Stimulated activated CD8-positive, alpha-beta memory T cell treated with anti-CD3 and anti-CD28 coated beads, Interleukin-7, amount 100 ng/mL, for 48 hours (primary cell): ENCODE measurements around the gene SOS1.
"Not testable (repeated sequence)": the region's sequence is repeated elsewhere in the genome, so short reads cannot be mapped to it uniquely, and the experiment has no call there.

Source experiments
- DNase-seq, 2 donors: peaks; one replicate each; pipeline ENCODE4 v3.0.0-alpha.2; 2020; ENCODE audit warnings: low read depth in 1 of 2; ENCODE audit errors: extremely low read depth in 1 of 2

The SOS1 gene

DNA sequence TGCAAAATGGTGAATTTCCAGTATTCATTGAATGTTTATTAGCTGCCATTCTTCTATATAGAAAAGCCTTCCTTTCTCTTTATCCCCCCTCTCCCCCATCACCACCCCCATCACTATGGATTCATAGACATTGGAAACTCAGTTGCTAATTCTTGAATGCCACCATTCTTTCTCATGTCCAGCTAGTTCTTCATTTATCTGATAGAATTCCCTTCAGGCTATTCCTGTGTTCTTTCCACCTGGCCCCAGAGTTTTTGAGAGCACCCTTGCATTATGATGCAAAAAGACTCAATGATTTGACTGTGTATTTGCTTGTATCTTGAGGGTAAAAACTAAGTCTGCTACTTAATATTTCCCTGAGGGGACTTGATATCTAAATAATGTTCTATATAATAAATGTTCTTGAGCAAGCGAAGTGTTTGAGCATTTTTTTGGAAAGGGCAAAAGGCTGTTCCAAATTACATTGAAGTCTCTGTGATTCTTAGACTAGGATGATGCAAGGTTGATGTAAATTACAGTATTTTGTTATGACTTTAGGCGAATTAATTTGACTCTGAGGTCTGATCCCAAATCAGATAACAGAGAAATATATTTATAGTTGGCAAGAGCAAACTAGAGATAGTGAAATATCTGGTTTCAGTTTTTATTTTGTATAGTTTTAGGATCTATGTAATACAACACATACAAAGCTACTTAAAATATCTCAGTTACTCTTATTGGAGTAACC lies 18.8 kb upstream of the SOS1 start:
- no peak for DNase-seq

DNA sequence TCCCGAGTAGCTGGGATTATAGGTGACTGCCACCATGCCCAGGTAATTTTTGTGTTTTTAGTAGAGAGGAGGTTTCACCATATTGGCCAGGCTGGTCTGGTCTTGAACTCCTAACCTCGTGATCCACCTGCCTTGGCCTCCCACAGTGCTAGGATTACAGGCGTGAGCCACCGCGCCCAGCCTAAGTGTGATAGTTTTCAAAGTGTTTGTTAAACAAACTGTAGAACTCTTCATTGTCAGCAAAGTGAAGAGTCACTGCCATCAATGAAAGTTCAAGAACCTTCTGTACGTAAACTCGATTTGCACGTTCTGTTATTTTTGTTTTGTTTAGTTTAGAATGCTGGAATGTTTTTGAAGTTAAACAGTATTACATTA lies 18.0 kb upstream of the SOS1 start:
- DNase-seq, result no peak

DNA sequence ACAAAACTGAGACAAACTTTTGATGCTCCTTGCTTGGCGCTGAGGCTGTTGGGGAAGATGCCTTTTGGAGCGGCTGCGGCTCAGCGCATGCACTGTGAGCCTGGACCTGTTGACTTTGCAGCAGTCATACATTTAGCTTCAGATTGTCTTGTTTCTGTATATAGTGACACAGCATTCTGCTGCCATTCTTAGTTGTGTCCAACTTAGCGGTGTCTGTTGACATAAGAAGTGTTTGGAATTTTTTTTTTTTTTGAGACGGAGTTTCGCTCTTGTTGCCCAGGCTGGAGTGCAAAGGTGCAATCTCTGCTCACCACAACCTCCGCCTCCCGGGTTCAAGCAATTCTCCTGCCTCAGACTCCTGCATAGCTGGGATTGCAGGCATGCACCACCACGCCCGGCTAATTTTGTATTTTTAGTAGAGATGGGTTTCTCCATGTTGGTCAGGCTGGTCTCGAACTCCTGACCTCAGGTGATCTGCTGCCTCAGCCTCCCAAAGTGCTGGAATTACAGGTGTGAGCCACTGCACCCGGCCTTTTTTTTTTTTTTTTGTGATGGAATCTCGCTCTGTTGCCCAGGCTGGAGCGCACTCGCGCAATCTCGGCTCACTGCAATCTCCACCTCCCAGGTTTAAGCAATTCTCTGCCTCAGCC lies 17.5 kb upstream of the SOS1 start:
- DNase-seq, result not testable (repeated sequence)

DNA sequence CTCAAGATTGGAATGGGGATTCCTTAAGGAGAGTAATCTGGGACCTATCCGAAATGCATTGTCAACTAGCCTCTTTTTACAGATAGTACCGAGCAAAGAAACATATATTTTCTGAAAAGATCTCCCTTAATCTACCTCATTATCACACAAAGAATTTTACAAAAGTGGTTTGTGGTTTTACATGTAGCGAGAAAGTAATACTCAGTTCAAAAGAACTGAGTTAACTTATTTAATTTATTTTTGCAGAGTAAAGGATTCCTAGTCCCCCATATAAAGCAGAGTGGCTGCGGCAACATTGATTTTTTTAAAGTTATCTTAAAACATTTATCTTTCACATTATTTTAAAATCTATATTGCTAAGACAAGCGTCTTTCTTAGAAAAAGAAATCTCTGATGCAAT lies 15.9 kb upstream of the SOS1 start:
- DNase-seq, result no peak

DNA sequence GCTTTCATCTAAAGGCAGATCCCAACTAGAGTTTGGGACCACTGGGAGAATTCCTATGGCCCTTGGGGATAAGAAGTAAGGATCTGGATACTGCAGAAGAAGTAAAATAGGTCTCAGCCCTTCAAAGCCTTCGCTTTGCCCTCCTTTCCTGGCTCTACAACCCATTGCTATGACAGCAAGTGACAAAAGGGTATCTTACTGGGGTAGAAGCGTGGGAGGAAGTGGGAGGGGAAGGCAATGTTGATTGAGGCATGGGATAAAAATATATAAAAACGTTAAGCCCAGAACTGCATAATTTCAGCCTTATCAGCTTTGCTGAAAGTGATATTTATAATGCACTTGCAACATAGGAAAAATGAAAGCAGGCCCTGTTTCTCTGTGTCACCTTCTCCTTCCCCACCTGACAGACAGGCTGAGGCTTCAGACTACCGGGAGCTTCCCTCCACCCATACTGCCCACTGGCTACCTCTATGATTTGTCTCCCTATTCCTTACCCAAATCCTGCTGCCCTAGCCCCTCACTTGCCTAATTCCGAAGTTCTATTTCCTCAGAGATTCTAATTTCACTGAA lies 14.9 kb upstream of the SOS1 start:
- no peak for DNase-seq

DNA sequence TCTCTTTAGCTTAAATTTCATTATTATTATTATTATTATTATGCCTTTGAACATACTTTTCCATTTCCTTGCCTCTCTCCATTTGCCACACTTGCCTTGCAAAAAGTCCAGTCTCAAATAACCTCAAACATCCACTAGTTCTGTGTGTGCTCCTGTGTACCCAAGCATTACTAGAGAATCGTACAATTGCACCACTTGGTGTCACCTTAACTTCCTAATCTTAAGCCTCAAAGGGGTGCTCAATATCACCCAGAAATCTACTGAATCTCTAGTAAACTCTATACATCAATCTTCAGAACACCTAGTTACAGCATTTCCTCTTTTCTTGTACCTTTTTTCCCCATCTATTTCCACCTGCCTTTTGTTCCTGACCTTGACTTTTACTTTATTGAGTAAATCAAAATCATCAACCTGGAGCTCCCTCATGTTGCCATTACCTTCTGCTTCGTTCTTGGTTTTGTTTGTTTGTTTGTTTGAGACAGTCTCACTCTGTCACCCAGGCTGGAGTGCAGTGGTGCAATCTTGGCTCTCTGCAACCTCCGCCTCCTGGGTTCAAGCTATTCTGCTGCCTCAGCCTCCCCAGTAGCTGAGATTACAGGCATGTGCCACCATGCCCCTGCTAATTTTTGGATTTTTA lies 12.5 kb upstream of the SOS1 start:
- DNase-seq, result no peak

DNA sequence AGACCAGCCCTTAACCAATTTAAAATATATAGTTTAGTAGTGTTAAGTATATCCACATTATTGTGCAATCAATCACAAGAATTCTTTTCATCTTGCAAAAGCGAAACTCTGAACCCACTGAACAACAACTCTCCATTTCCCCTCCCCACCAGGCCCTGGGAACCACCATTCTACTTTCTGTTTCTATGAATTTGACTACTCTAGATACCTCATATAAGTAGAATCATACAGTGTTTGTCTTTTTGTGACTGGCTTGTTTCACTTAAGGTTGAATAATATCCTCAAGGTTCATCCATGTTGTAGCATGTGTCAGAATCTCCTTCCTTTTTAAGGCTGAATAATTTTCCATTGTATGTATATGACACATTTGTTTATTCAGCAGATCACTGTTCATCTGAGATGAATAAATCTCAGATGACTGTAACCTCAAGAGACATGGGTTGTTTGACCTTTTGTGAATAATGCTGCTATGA lies 8.1 kb upstream of the SOS1 start:
- peak in 1 of 2 donors; percentile 65 for DNase-seq

DNA sequence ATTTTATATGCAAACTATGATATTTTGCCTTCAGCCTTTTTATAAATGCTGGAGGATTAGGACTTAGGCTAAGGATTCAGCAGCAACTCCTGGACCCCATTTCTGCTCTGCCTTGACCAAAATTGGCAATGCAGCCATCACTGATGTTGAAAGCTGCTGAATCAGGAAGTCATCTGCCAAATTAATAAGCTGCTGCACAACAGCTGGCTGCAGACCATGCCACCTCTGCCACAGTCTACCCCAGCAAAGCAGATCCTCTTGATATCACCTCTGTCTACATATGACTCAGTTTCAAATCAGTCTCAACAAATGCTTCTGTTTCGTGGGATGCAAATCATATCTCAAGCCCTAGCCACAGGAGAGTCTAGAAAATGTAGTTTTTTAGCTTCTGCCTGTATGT lies 7.1 kb upstream of the SOS1 start:
- peak in 1 of 2 donors; percentile 66 for DNase-seq

DNA sequence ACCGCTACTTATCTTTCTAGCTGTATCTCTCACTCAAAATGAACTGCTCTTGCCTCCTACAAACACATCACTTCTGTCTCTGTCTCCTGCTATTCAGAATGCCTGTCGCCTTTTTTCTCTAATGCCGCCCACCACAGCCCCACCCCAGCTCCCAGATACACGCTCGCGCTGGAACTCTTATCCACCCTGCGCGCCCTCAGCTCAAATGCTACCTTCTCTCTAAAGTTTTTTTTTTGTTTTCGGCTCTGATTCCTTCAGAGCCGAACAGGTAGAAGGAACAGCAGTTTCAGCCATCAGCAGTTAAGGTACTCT lies 3.9 kb upstream of the SOS1 start:
- no peak for DNase-seq

DNA sequence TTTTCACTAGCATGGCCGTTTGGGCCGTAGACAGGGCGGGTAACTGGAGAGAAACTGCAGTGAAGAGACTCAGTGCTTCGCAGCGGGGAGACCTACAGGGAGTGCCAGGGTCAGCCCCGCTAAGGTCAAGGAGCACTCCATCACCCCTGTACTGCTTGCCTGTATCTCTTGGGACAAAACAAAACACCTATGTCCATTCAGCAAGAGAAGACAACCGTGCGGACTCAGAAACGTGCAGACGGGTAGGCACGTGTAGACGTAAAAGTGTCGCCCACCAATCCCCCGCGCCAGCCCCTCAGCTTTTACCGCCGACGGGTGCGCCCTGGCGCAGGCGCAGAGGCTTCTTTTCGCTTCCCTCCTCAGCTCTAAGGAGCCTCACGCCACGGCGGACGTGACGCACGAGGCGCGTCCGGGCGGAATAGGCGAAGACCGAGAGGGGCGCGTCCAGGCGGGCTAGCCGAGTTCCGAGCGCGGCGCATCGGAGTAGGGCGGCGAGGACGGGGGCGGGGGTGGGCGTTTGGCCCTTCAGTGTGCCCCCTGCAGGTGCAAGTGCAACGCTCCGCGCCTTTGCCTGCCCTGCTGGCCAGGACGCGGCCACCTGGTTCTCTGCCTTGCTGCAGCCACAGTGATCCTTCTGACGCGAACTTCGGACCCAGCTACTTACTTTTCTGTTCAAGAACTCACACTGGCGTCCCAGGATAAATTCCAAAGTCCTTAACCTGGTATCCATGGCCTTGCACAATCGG lies 3.3 kb upstream of the SOS1 start:
- DNase-seq, result peak; percentile 94 to 95

DNA sequence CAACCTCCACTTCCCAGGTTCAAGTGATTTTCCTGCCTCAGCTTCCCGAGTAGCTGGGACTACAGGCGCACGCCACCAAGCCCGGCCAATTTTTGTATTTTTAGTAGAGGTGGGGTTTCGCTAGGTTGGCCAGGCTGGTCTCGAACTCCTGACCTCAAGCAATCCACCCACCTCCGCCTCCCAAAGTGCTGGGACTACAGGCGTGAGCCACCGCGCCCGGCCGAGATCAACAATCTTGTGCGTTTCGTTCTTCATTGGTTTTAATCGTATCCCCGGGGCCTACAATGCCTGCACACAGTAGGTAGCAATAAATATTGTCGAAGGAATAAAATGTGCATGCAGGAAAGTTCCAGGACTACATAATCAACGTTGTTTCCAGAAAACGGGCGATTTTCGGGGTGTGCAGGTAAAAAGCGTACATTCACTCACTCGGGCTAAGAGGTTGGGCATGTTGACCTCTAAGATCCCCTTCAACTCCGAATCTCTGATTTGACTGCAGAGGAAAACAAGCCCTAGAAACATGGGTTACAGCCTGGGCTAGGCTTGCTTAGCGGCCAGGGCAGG lies 2.7 kb upstream of the SOS1 start:
- no peak for DNase-seq

DNA sequence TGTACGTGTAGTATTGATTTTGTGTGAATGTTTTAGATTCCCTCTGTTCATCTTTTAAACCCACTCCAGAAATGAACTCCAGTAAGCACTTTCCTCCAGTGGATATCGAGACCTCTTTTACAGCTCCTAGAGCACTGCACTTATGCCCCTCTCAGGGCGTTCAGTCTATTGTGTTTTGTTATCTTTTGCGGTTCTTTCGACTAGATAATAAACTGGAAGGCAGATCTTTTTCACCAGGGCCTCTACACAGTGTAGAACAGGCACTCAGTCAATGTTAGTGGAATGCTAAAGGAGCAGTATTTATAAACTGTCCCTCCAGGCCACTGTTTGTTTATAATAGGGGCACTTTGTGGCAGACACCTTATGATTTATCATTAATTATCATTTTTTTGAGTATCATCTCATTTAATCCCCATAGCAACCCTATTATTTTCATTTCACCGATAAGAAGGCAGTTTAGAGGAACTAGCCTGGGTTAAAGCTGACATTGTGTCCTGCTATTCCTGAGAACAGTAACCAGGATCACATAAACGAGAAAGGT lies 742 bp upstream of the SOS1 start:
- DNase-seq, result no peak

DNA sequence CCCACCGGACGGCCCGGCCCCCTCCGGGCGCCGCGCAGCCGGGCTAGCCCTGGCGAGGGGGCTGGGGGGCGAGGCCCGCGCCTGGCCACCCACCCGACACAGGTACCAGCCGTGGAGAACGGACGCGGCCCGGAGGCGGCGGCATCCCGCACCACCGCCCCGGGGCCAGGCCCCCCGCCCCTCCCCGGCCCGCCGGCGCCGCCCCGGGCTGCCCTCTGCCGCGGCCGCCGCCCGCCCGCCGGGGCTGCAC lies 405 bp downstream of the SOS1 start:
- no peak for DNase-seq

DNA sequence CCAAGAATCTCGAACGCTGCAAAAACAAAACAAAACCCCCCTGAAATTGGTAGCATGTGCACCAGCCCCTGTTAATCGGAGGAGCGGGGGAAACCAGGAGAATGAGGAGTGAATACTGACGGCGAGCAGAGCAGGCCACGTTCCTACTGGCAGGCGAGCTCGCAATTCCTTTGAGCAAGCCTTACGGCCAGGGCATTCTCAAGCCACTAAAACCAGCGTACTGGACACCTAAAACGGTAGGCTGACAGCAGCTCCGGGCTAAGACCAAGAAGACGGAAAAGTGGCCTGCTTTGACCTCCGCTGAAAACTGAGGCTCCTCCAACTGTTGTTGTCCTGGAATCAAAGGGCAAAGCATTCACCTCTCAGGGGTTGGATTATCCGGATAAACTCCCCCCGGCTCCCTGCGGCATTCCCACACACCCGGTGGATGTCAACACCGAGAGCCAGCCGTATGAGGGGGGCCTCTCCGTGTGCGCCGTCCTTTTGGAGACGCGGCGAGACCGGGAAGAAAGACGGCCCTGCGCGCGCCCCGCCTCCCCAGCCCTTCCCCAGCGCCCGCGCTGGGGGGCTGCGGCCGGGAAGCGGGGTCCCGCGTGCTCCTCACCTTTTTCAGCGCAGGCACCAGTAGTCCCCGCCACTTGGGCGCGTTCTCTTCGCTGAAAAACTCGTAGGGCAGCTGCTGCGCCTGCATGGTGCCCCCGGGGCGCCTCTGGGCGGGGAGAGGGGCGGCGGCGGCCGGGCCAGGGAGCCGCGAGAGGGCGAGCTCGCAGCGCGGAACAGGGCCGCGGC lies 925 bp downstream of the SOS1 start:
- DNase-seq, result peak in 1 of 2 donors; percentile 35

DNA sequence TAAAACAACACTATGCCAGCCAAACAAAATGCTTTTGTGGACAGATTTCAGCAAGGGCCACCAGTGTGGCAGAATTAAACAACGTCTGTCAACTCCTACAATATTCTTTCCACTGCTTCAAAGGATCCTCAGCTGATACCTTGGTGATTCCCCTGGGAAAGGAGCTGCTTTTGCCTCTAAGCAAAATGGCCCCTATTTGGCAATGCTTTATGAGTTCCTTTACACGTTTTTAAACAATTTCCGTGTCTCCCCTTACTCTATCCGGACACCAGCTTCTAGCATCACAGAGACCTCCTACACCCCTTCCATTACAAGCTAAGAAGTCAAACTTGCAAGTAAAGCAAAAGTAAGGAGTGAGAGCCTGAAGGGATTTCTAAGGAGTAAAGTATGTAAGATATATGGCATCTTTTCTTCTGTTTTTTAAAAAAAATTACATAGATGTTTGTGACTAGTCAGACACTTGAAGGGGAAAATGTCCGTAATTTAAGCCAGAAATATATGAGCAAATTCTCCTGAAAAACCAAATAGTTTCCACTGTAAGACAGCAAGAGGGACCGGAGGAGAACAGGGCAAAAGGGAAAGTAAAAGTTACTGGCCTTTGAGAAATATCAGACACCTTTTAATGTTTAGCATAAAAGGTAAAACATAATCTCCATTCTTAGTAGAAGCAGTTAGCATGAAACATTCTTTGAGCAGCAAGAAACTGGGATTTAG lies 1.9 kb downstream of the SOS1 start:
- no peak for DNase-seq

DNA sequence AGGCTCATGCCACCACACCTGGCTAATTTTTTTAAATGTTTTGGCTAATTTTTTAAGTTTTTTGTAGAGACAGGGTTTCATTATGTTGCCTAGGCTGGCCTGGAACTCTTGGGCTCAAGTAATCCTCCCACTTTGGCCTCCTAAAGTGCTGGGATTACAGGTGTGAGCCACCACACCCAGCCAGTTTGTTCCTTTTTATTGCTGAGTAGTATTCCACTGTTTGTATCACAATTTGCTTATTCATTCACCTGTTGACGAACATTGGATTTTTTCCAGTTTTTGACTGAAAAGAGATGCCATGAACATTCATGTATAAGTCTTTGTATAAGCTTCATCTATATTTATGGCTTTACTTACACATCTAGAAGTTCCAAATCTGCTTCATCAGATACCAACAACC lies 5.3 kb downstream of the SOS1 start:
- DNase-seq, result no peak

DNA sequence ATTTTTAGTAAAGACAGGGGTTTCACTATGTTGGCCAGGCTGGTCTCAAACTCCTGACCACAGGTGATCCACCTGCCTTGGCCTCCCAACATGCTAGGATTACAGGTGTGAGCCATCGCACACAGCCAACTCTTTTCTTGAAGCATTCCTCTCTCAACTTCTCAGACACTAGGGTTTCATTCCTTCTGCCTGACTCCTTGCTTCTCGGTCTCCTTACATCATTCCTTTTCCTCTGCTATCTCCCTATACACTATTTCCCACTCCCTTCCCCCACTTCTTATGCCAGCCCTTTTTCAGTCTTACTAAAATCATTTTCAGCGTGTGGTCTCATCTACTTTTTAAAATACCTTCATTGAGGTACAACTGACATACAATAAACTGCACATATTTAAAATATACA lies 6.1 kb downstream of the SOS1 start:
- DNase-seq, result no peak

DNA sequence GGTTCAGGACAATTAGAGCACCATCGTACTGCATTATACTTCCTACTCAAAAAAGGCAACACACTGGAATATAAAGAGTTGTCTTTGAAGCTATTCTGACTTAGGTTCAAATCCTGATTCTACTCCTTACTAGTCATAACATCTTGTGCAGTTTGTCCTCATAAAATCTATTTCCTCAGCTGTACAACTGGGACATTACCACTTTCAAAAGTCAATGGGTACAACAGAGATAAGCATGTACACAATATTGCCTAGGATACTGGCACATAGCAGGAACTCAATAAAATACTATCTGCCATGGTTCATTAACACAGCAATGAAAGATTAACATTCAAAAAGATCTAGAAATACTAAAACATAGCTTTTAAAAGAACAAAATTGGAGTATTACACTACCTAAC lies 11.3 kb downstream of the SOS1 start:
- no peak for DNase-seq

DNA sequence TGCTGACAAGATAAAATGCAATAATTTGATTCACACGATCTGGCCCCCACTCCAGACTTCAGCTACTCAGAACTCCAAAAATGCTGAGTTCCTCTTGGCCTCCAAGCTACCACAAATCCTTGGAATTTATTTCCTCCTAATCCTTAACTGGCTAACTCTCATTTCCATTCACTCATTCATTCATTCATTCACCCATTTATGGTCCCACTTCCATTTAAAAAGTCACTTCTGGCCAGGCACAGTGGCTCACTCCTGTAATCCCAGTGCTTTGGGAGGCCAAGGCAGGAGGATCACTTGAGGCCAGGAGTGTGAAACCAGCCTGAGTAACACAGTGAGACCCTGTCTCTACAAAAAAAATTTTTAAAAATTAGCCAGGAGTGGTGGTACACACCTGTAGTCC lies 12.5 kb downstream of the SOS1 start:
- no peak for DNase-seq
